ENCODE data around the gene MBOAT2.

MBOAT2 gene

DNA sequence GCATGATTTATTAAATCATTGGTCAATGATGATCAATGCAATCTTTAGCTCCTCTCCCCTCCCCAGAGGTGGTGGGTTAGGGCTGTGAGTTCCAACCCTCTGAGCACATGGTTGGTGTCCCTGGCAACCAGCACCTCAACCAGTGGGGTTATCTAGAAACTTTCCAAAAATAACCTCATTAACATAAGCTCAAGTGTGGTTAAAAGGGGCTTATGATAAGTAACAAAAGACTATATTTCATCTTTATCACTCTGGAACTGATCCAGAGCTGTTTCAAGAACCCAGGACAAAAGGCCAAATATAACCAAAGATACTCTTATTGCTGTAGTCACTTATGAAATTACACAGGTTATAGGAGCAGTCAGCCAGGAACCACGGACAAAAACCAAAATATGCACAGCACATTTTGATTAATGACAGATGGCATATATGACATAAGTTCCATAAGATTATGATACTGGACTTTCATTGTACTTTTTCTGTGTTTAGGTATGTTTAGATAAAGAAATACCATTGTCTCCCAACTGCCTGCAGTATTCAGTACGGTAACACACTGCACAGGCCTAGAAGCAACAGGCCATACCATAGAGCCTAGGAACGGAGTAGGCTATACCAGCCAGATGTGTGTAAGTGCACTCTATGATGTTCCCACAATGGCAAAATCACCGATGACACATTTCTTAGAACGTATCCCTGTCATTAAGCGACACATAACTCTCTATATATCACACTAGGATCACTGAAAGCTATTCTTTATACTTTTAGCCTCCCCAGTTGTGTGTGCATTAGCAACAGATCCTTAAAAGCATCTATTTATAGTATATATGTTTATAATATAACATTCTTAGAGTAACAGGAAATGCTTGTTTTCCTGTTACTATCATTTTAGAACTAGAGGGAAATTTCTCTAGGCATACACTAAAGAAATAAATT lies 197.9 kb downstream of the MBOAT2 start:
- no peak overlapping the region for H3K23ac ChIP-seq (ENCODE audit: low read length)

DNA sequence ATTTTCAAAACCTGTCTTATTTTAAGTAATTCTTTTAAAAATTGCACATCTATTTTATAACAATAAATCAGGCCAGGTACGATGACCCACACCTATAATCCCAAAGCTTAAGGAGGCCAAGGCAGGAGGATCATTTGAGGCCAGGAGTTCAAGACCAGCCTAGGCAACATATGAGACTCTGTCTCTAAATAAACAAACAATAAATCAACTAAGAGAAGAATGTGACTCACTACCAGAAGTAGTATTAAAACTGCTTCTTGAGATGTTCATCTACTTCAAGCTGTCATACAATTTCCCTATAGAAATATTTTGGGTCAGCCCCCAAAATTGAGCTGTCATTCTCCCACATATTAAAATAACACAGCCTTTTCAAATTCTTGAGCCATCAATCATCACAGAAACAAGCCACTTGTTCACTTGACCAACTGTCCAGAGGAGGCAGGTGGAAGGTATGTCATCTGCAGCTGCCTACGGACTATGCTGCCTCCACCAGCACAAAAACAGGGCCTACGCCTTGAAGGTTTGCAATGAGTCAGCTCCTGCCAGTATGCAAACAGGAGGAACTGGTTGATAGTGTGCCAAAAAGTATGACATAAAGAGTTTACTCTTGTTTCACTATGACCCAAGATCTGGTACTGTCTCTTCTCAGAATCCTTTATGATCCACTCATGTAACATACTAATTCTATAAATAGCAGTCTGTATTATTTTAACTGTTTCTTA lies 199.7 kb downstream of the MBOAT2 start:
- Histone ChIP-seq H2AK5ac (ENCODE audit: low read length) (no peak overlapping the region), H3K36me3 (ENCODE audit: control insufficient read depth in 1 of 2, insufficient read depth in 2 of 2, low read length in 2 of 2) (peaks cover 5 to 11% of the 10 kb centered on the region in 2 experiments), H3K4me3 (ENCODE audit: low read depth, low read length) (no peak overlapping the region), H2BK5ac (ENCODE audit: low read depth, low read length, poor library complexity) (no peak overlapping the region), H4K12ac (ENCODE audit: low read depth, low read length) (no peak overlapping the region), H3K14ac (ENCODE audit: low read length) (no peak overlapping the region), H2BK12ac (ENCODE audit: low read length) (no peak overlapping the region), H3K23ac (ENCODE audit: low read length) (no peak overlapping the region), H3K79me2 (ENCODE audit: control insufficient read depth, insufficient read depth, low read length, poor library complexity) (no peaks in the 10 kb centered on the region), H2AFZ (ENCODE audit: insufficient read depth, low read length, poor library complexity) (no peak overlapping the region), H3K9ac (ENCODE audit: low read length) (no peak overlapping the region), H3K18ac (ENCODE audit: low read length) (no peak overlapping the region), H3K4ac (ENCODE audit: low read depth, low read length) (no peak overlapping the region), H3K27ac (ENCODE audit: low read depth, low read length) (no peak overlapping the region), H2BK120ac (ENCODE audit: insufficient read depth, low read length, poor library complexity) (no peak overlapping the region), H3K27me3 (ENCODE audit: insufficient read depth, low read length) (no peaks in the 10 kb centered on the region), H3K9me3 (ENCODE audit: insufficient read depth, low read depth, low read length) (no peaks in the 10 kb centered on the region), H4K8ac (ENCODE audit: low read depth, low read length) (no peak overlapping the region), H3K79me1 (ENCODE audit: low read length) (peaks cover 2% of the 10 kb centered on the region), H4K91ac (ENCODE audit: low read depth, low read length) (no peak overlapping the region), H3K4me1 (ENCODE audit: control insufficient read depth in 1 of 2, insufficient read depth in 2 of 2, low read length in 2 of 2) (peaks cover 2 to 4% of the 10 kb centered on the region in 2 experiments), H3K4me2 (ENCODE audit: low read length) (no peak overlapping the region)
- peak; percentile 96 to 97 for DNase-seq
- no CpG with 5 or more reads among the region's 3 CpGs for WGBS (ENCODE audit: extremely low coverage, insufficient coverage, insufficient read length)

More for the DNA sequence above, 197.9 kb downstream of the MBOAT2 start:
- no peak overlapping the region for H3K9ac ChIP-seq (ENCODE audit: low read length)
- no peak overlapping the region for H4K12ac ChIP-seq (ENCODE audit: low read depth, low read length)
- H2AK5ac ChIP-seq (ENCODE audit: low read length), result no peak overlapping the region
- H3K36me3 ChIP-seq (ENCODE audit: control insufficient read depth in 1 of 2, insufficient read depth in 2 of 2, low read length in 2 of 2), result peaks cover 10 to 14% of the 10 kb centered on the region in 2 experiments
- no peak overlapping the region for H2BK5ac ChIP-seq (ENCODE audit: low read depth, low read length, poor library complexity)
- H2AFZ ChIP-seq (ENCODE audit: insufficient read depth, low read length, poor library complexity), result no peak overlapping the region
- H2BK120ac ChIP-seq (ENCODE audit: insufficient read depth, low read length, poor library complexity), result no peak overlapping the region
- H3K18ac ChIP-seq (ENCODE audit: low read length), result no peak overlapping the region
- no peak overlapping the region for H3K4me3 ChIP-seq (ENCODE audit: low read depth, low read length)
- no peak overlapping the region for H3K14ac ChIP-seq (ENCODE audit: low read length)
- no peak overlapping the region for H3K4ac ChIP-seq (ENCODE audit: low read depth, low read length)
- peak overlapping the region; percentile 71 for H4K91ac ChIP-seq (ENCODE audit: low read depth, low read length)
- no peaks in the 10 kb centered on the region for H3K27me3 ChIP-seq (ENCODE audit: insufficient read depth, low read length)
- H3K27ac ChIP-seq (ENCODE audit: low read depth, low read length), result no peak overlapping the region
- peak in 1 of 2 donors; percentile 26 for DNase-seq
- no peaks in the 10 kb centered on the region for H3K9me3 ChIP-seq (ENCODE audit: insufficient read depth, low read depth, low read length)
- no peak overlapping the region for H2BK12ac ChIP-seq (ENCODE audit: low read length)
- H3K4me2 ChIP-seq (ENCODE audit: low read length), result no peak overlapping the region
- no CpG with 5 or more reads among the region's 6 CpGs for WGBS (ENCODE audit: extremely low coverage, insufficient coverage, insufficient read length)
- H4K8ac ChIP-seq (ENCODE audit: low read depth, low read length), result no peak overlapping the region
- H3K4me1 ChIP-seq (ENCODE audit: control insufficient read depth in 1 of 2, insufficient read depth in 2 of 2, low read length in 2 of 2), result peaks cover 2 to 4% of the 10 kb centered on the region in 2 experiments
- no peaks in the 10 kb centered on the region for H3K79me2 ChIP-seq (ENCODE audit: control insufficient read depth, insufficient read depth, low read length, poor library complexity)
- peaks cover 2% of the 10 kb centered on the region for H3K79me1 ChIP-seq (ENCODE audit: low read length)

DNA sequence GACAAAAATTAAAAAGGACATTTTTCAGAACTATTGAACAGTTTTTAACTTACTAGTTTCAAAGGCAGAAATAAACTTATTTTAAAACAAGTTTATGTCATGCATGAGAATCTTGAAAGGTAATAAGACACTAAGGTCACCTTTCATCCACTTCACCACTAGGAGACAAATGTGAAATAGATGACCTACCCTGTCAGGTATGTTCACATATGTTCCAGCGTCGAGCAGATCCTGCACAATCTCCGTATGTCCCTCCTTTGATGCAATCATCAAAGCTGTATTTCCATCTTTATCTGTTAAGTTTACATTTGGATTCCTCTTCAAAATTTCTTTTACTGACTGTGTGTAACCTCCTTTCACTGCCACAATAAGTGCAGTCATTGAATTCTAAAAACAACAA lies 200.7 kb downstream of the MBOAT2 start:
- no peak overlapping the region for H3K14ac ChIP-seq (ENCODE audit: low read length)
- H2AK5ac ChIP-seq (ENCODE audit: low read length), result no peak overlapping the region
- H2AFZ ChIP-seq (ENCODE audit: insufficient read depth, low read length, poor library complexity), result no peak overlapping the region
- no peak overlapping the region for H3K27ac ChIP-seq (ENCODE audit: low read depth, low read length)
- H3K36me3 ChIP-seq (ENCODE audit: control insufficient read depth in 1 of 2, insufficient read depth in 2 of 2, low read length in 2 of 2), result peaks cover 5 to 11% of the 10 kb centered on the region in 2 experiments
- H3K4me2 ChIP-seq (ENCODE audit: low read length), result no peak overlapping the region
- no peak overlapping the region for H3K18ac ChIP-seq (ENCODE audit: low read length)
- peaks cover 2 to 4% of the 10 kb centered on the region in 2 experiments for H3K4me1 ChIP-seq (ENCODE audit: control insufficient read depth in 1 of 2, insufficient read depth in 2 of 2, low read length in 2 of 2)
- no CpG with 5 or more reads among the region's 3 CpGs for WGBS (ENCODE audit: extremely low coverage, insufficient coverage, insufficient read length)
- no peak overlapping the region for H4K91ac ChIP-seq (ENCODE audit: low read depth, low read length)
- H2BK5ac ChIP-seq (ENCODE audit: low read depth, low read length, poor library complexity), result no peak overlapping the region
- no peak overlapping the region for H2BK120ac ChIP-seq (ENCODE audit: insufficient read depth, low read length, poor library complexity)
- H3K9ac ChIP-seq (ENCODE audit: low read length), result no peak overlapping the region
- H4K12ac ChIP-seq (ENCODE audit: low read depth, low read length), result no peak overlapping the region
- H3K4ac ChIP-seq (ENCODE audit: low read depth, low read length), result no peak overlapping the region
- H3K23ac ChIP-seq (ENCODE audit: low read length), result no peak overlapping the region
- peak; percentile 41 to 84 for DNase-seq
- H4K8ac ChIP-seq (ENCODE audit: low read depth, low read length), result no peak overlapping the region
- no peaks in the 10 kb centered on the region for H3K79me2 ChIP-seq (ENCODE audit: control insufficient read depth, insufficient read depth, low read length, poor library complexity)
- H3K4me3 ChIP-seq (ENCODE audit: low read depth, low read length), result no peak overlapping the region
- H2BK12ac ChIP-seq (ENCODE audit: low read length), result no peak overlapping the region
- no peaks in the 10 kb centered on the region for H3K9me3 ChIP-seq (ENCODE audit: insufficient read depth, low read depth, low read length)
- peaks cover 2% of the 10 kb centered on the region for H3K79me1 ChIP-seq (ENCODE audit: low read length)
- no peaks in the 10 kb centered on the region for H3K27me3 ChIP-seq (ENCODE audit: insufficient read depth, low read length)
